ENCODE data around the gene MORF4L1.

DNA sequence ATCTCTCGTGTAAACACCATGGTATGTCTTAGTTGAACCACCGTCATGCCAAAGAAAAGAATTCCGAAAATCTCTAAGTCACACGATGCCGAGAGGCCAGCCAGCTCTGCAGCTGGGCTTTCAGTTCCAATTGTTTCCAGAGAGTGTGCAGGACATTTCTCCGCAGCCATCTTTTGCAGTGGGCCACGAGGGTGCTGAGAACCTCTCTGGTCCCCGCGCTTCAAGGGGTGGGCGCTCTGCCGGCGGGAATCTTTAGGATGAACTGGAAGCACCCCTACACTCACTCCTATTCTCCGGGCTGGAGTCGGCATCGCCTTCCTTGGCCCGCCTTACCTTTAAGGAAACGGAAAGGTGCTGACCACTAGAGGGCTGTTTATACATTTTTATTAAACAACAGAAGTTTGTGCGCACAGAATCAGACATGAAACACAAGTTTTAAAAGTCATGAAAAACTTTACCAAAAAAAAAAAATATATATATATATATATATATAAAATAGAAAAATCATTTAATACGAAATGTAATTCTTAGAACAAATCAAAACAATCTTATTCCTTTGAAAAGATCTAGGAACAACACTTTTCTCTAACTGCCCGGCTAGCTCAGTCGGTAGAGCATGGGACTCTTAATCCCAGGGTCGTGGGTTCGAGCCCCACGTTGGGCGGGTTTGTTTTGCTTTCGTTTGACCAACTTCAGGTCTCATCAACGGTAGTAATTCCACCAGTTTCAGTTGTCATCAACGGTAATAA lies 12.5 kb upstream of the MORF4L1 start:
- TF ChIP-seq, protein P1, sequence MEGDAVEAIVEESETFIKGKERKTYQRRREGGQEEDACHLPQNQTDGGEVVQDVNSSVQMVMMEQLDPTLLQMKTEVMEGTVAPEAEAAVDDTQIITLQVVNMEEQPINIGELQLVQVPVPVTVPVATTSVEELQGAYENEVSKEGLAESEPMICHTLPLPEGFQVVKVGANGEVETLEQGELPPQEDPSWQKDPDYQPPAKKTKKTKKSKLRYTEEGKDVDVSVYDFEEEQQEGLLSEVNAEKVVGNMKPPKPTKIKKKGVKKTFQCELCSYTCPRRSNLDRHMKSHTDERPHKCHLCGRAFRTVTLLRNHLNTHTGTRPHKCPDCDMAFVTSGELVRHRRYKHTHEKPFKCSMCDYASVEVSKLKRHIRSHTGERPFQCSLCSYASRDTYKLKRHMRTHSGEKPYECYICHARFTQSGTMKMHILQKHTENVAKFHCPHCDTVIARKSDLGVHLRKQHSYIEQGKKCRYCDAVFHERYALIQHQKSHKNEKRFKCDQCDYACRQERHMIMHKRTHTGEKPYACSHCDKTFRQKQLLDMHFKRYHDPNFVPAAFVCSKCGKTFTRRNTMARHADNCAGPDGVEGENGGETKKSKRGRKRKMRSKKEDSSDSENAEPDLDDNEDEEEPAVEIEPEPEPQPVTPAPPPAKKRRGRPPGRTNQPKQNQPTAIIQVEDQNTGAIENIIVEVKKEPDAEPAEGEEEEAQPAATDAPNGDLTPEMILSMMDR (conservative IDR thresholded peaks at IDR 0.05 in 1 of 2, IDR thresholded peaks at IDR 0.05 in 1 of 2; ENCODE audit: low read depth in 1 of 2, low read length in 2 of 2), result peak; percentile 47 to 50
- no peak for TF ChIP-seq EZH2 (IDR thresholded peaks at IDR 0.05; ENCODE audit: low read length, missing control alignments)
